GM12892 (cell line): ENCODE data around the gene FRMD5.

Experiments
- POLR2A ChIP-seq: IDR thresholded peaks from 2 replicates; pipeline ENCODE4 v1.6.1; 2011; ENCODE audit warnings: low read depth, low read length, control low read depth
- POLR2AphosphoS5 ChIP-seq: IDR thresholded peaks from 2 replicates; pipeline ENCODE4 v1.6.1; 2011; ENCODE audit warnings: low read depth, low read length, control low read depth
- TAF1 ChIP-seq: IDR thresholded peaks from 2 replicates; pipeline ENCODE4 v1.6.1; 2011; ENCODE audit warnings: low read depth, mild to moderate bottlenecking, control low read depth, low read length, borderline replicate concordance

GRCh38 chr15:43893956-43894355, 301.1 kb downstream of the FRMD5 start:
- TF ChIP-seq POLR2A = no peak
- no peak for TF ChIP-seq POLR2AphosphoS5
- no peak for TF ChIP-seq TAF1
